ENCODE measurements around the gene VPS52.

The VPS52 gene

GRCh38 chr6:33204165-33204414 lies 67.6 kb downstream of the VPS52 start:
- TF ChIP-seq CTCF (conservative IDR thresholded peaks at IDR 0.05), result no peak
- peak overlapping the region; percentile 71; the same call in 1 of the 2 replicates for H3K27ac ChIP-seq

- no peak for TF ChIP-seq CTCF (conservative IDR thresholded peaks at IDR 0.05)
Measured at GRCh38 chr6:33203443-33204164, 68.1 kb downstream of the VPS52 start.

GRCh38 chr6:33202799-33203198 lies 68.9 kb downstream of the VPS52 start:
- no peak for TF ChIP-seq CTCF (conservative IDR thresholded peaks at IDR 0.05)
- no peak overlapping the region; the same call in 1 of the 2 replicates for H3K27ac ChIP-seq

More at GRCh38 chr6:33203443-33204164, 68.1 kb downstream of the VPS52 start:
- peak overlapping the region; percentile 71; the same call in 1 of the 2 replicates for H3K27ac ChIP-seq

GRCh38 chr6:33201935-33202334 lies 69.7 kb downstream of the VPS52 start:
- TF ChIP-seq CTCF (conservative IDR thresholded peaks at IDR 0.05), result no peak
- peak overlapping the region; percentile 99 for H3K27ac ChIP-seq

- H3K27ac ChIP-seq, result peak overlapping the region; percentile 99
- peak; percentile 19; the same call in 1 of the 2 replicates for TF ChIP-seq CTCF (conservative IDR thresholded peaks at IDR 0.05)
Measured at GRCh38 chr6:33201147-33201545, 70.5 kb downstream of the VPS52 start.

Measured in VCaP (cell line).